Dermis microvascular lymphatic vessel endothelial cell (primary cell): ENCODE measurements around the gene DYDC1. TPM values are rescaled to one million over a fixed set of nuclear protein-coding genes. Genes with fewer than 3 reads are reported as not detected.
"Not testable (repeated sequence)": the region's sequence is repeated elsewhere in the genome, so short reads cannot be mapped to it uniquely, and the experiment has no call there.

Source experiments
- DNase-seq, 2 donors: peaks; one replicate each; pipeline versions ENCODE4 v3.0.0 to v3.0.0-alpha.2; 2010; ENCODE audit warnings: low read depth in 2 of 2
- total RNA-seq: library from RNA; depleted of rRNA; stranded (reverse); fragments of >200 nt; gene quantifications from 2 replicates; pipeline ENCODE4 v1.2.1, GENCODE V29; 2014

Gene DYDC1
- total RNA-seq, 1 donor from 2014 or later = not detected

- no peak for DNase-seq
These were observed 12.3 kb downstream of the DYDC1 start for GRCh38 chr10:80344276-80344675.

- DNase-seq = no peak
These were observed 22.6 kb downstream of the DYDC1 start for GRCh38 chr10:80333983-80334382.

- no peak for DNase-seq
These were observed 31.6 kb downstream of the DYDC1 start for GRCh38 chr10:80324891-80325364.

GRCh38 chr10:80324086-80324485 is 32.5 kb downstream of the DYDC1 start:
- DNase-seq = peak; percentile 18 to 28

- no peak for DNase-seq
These were observed 33.2 kb downstream of the DYDC1 start for GRCh38 chr10:80323311-80323710.

- DNase-seq = no peak
These were observed 33.8 kb downstream of the DYDC1 start for GRCh38 chr10:80322711-80323110.

GRCh38 chr10:80322158-80322557 is 34.4 kb downstream of the DYDC1 start:
- DNase-seq = no peak

- no peak for DNase-seq
These were observed 35.4 kb downstream of the DYDC1 start for GRCh38 chr10:80321183-80321582.

GRCh38 chr10:80320377-80320776 is 36.2 kb downstream of the DYDC1 start:
- DNase-seq = no peak

GRCh38 chr10:80319725-80320290 is 36.7 kb downstream of the DYDC1 start:
- DNase-seq = no peak

GRCh38 chr10:80319318-80319717 is 37.2 kb downstream of the DYDC1 start:
- no peak for DNase-seq

- DNase-seq = no peak
These were observed 37.8 kb downstream of the DYDC1 start for GRCh38 chr10:80318742-80319141.

GRCh38 chr10:80315391-80315790 is 41.2 kb downstream of the DYDC1 start:
- no peak for DNase-seq

- no peak for DNase-seq
These were observed 43.0 kb downstream of the DYDC1 start for GRCh38 chr10:80313523-80313922.

- DNase-seq = not testable (repeated sequence)
These were observed 50.6 kb downstream of the DYDC1 start for GRCh38 chr10:80305989-80306388.

- DNase-seq = no peak
These were observed 59.6 kb downstream of the DYDC1 start for GRCh38 chr10:80296942-80297341.

- DNase-seq = no peak
These were observed 63.8 kb downstream of the DYDC1 start for GRCh38 chr10:80292607-80293239.

- no peak for DNase-seq
These were observed 65.9 kb downstream of the DYDC1 start for GRCh38 chr10:80290474-80291220.

- no peak for DNase-seq
These were observed 66.9 kb downstream of the DYDC1 start, which contains the start of gene MAT1A for GRCh38 chr10:80289451-80290287. TSS of gene MAT1A (minus strand) at chr10:80289658. CDS start at chr10:80289423, 235 bp downstream.

- DNase-seq = no peak
These were observed 67.7 kb downstream of the DYDC1 start for GRCh38 chr10:80288849-80289248.
